Liver (tissue), 9 donors: ENCODE results near the gene GRIK2. TPM values are rescaled to one million over a fixed set of nuclear protein-coding genes. Genes with fewer than 3 reads are reported as not detected.

Experiments
- DNase-seq: peaks from one replicate; pipeline ENCODE4 v3.0.0-alpha.2; 2017; ENCODE audit warnings: low spot score
- H3K27ac ChIP-seq, 2 donors: one replicate each; pipeline ENCODE4 v1.7.0; 2013; ENCODE audit warnings: inconsistent platforms in 2 of 2, low read length in 2 of 2, control low read depth in 1 of 2, low read depth in 1 of 2, mild to moderate bottlenecking in 1 of 2
- H3K27me3 ChIP-seq, 4 donors: one replicate each; pipeline versions ENCODE4 v1.6.1 to v1.7.0; 2013; ENCODE audit warnings: low read length in 3 of 4, inconsistent platforms in 1 of 4, mild to moderate bottlenecking in 1 of 4, moderate library complexity in 1 of 4; ENCODE audit not compliant: control insufficient read depth in 4 of 4, insufficient read depth in 4 of 4
- H3K36me3 ChIP-seq, 4 donors: one replicate each; pipeline versions ENCODE4 v1.6.1 to v1.7.0; 2013; ENCODE audit warnings: low read length in 3 of 4, mild to moderate bottlenecking in 3 of 4, low read depth in 1 of 4, moderate library complexity in 1 of 4; ENCODE audit not compliant: control insufficient read depth in 4 of 4, insufficient read depth in 3 of 4
- H3K4me1 ChIP-seq, 4 donors: one replicate each; pipeline versions ENCODE4 v1.6.1 to v1.7.0; 2013; ENCODE audit warnings: low read length in 3 of 4, mild to moderate bottlenecking in 3 of 4, moderate library complexity in 1 of 4; ENCODE audit not compliant: control insufficient read depth in 4 of 4, insufficient read depth in 4 of 4
- H3K4me3 ChIP-seq, 3 donors: one replicate each; pipeline versions ENCODE4 v1.6.1 to v1.7.0; 2013; ENCODE audit warnings: low read length in 3 of 3, control low read depth in 1 of 3, low read depth in 1 of 3, mild to moderate bottlenecking in 1 of 3
- H3K9ac ChIP-seq, 2 donors: one replicate each; pipeline ENCODE4 v1.7.0; 2013; ENCODE audit warnings: low read length in 2 of 2, mild to moderate bottlenecking in 2 of 2, moderate library complexity in 2 of 2, control low read depth in 1 of 2, low read depth in 1 of 2
- H3K9me3 ChIP-seq, 4 donors: one replicate each; pipeline versions ENCODE4 v1.6.1 to v1.7.0; 2013; ENCODE audit warnings: low read length in 3 of 4; ENCODE audit not compliant: control insufficient read depth in 4 of 4
- EGR1 ChIP-seq, 2 donors: IDR thresholded peaks; 2 replicates each; pipeline ENCODE4 v1.6.1; 2016 to 2018; ENCODE audit warnings: antibody characterized with exemption in 2 of 2, low read depth in 2 of 2
- FOXA1 ChIP-seq: IDR thresholded peaks from 2 replicates; pipeline ENCODE4 v1.6.1; 2016; ENCODE audit warnings: antibody characterized with exemption
- FOXA2 ChIP-seq: IDR thresholded peaks from 2 replicates; pipeline ENCODE4 v1.6.1; 2016; ENCODE audit warnings: antibody characterized with exemption
- GABPA ChIP-seq, 2 donors: IDR thresholded peaks in 1 of 2; conservative IDR thresholded peaks in 1 of 2; 2 replicates each; pipeline ENCODE4 v1.6.1; 2016; ENCODE audit warnings: antibody characterized with exemption in 2 of 2, mild to moderate bottlenecking in 1 of 2, moderate library complexity in 1 of 2
- HNF4A ChIP-seq, 2 donors: conservative IDR thresholded peaks; 2 replicates each; pipeline ENCODE4 v1.6.1; 2016; ENCODE audit warnings: antibody characterized with exemption in 2 of 2, mild to moderate bottlenecking in 2 of 2
- HNF4G ChIP-seq: IDR thresholded peaks from 2 replicates; pipeline ENCODE4 v1.6.1; 2016; ENCODE audit warnings: antibody characterized with exemption
- JUND ChIP-seq, 2 donors: IDR thresholded peaks; 2 replicates each; pipeline ENCODE4 v1.6.1; 2016; ENCODE audit warnings: antibody characterized with exemption in 2 of 2
- NR2F2 ChIP-seq: IDR thresholded peaks from 2 replicates; pipeline ENCODE4 v1.6.1; 2016; ENCODE audit warnings: antibody characterized with exemption
- RAD21 ChIP-seq, 2 donors: IDR thresholded peaks; 2 replicates each; pipeline ENCODE4 v1.6.1; 2016; ENCODE audit warnings: antibody characterized with exemption in 2 of 2, mild to moderate bottlenecking in 2 of 2
- RXRA ChIP-seq, 2 donors: IDR thresholded peaks; 2 replicates each; pipeline ENCODE4 v1.6.1; 2017 to 2018; ENCODE audit warnings: antibody characterized with exemption in 2 of 2, mild to moderate bottlenecking in 1 of 2
- SP1 ChIP-seq: IDR thresholded peaks from 2 replicates; pipeline ENCODE4 v1.6.1; 2018; ENCODE audit warnings: antibody characterized with exemption, mild to moderate bottlenecking
- TAF1 ChIP-seq: conservative IDR thresholded peaks from 2 replicates; pipeline ENCODE4 v1.6.1; 2016; ENCODE audit warnings: antibody characterized with exemption, mild to moderate bottlenecking
- YY1 ChIP-seq: IDR thresholded peaks from 2 replicates; pipeline ENCODE4 v1.6.1; 2016; ENCODE audit warnings: antibody characterized with exemption, mild to moderate bottlenecking
- WGBS: extraction: QIAGEN DNeasy Blood & Tissue Kit; methylation state at CpG from one replicate; pipeline ENCODE4 v1.1.7; 2013; 5-methylcytosine and 5-hydroxymethylcytosine counted together
- polyA plus RNA-seq, 2 donors: library from polyadenylated mRNA; stranded (reverse) in 1 of 2; unstranded in 1 of 2; fragments of 200-250 nt in 1 of 2; fragments of >200 nt in 1 of 2; fragmentation: Nextera tagmentation in 1 of 2; extraction: Ambion mirVana in 1 of 2; gene quantifications; one replicate each; pipeline versions ENCODE4 v1.2.1 to v1.2.3, GENCODE V29; 2013 to 2015
- total RNA-seq, 2 donors: library from RNA; depleted of rRNA; stranded (reverse); fragments of >200 nt; gene quantifications; one replicate each; pipeline ENCODE4 v1.2.3, GENCODE V29; 2014
- TF ChIP-seq, protein P1 (sequence below): IDR thresholded peaks from 2 replicates; pipeline ENCODE4 v1.6.1; 2016; ENCODE audit warnings: antibody characterized with exemption
- TF ChIP-seq, protein P2 (sequence below): IDR thresholded peaks from 2 replicates; pipeline ENCODE4 v1.6.1; 2016; ENCODE audit warnings: antibody characterized with exemption
- TF ChIP-seq, protein P3 (sequence below): fragments of 150-350 bp; IDR thresholded peaks from 2 replicates; pipeline ENCODE4 v1.5.1; 2017; ENCODE audit warnings: improper control_type of control experiment, low read depth, low read length; ENCODE audit not compliant: missing input control
- TF ChIP-seq, protein P4 (sequence below): IDR thresholded peaks from 2 replicates; pipeline ENCODE4 v1.6.1; 2016; ENCODE audit warnings: antibody characterized with exemption
- TF ChIP-seq, protein P5 (sequence below): IDR thresholded peaks from 2 replicates; pipeline ENCODE4 v1.6.1; 2016; ENCODE audit warnings: antibody characterized with exemption, mild to moderate bottlenecking
- donor health status: healthy.
- donor health status: healthy.
- donor health status: healthy.
- donor health status: healthy.
- donor health status: healthy.

Gene GRIK2
- total and polyA plus RNA-seq, 4 donors, result 0.02 to 0.17 (median 0.05) TPM

DNA sequence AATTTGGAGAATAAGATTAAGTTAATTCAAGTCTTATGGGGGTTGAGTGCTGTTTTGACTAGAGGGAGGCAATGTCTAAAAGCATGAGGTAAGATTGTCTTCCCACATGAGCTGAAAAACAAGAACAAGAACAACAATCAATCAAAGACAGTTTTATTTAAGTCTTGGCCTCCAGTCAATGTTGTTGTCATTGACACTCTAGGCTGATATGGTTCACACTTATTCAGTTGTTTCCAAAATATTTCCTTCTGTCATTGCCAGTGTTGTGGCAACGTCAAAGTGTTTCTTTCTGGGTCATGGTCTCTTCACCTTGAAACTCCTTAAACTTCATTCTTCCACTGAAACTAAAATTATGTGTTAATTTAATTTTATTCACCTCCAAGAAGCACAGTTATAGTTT is 72.4 kb downstream of the GRIK2 start:
- WGBS, result 58% methylated on average over 1 of the region's 1 CpG

DNA sequence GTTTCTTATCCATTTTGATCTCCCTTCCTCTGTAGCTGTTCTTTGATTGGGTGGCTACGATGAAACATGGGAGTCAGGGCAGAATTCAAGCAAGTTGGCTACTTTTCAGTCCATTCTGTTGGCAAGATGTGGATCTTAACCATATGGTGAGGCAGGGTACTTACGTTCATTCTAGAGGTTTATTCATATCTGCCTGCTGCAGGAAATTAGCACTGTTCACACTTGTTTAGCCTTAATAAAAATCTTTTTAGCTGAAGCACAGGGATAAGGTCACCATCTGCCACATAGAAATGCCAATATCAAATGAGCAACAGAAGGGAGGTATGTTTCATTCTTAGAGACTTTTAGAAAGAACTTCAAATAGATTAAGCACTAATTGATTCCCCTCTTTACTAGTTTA is 83.9 kb downstream of the GRIK2 start:
- H3K27ac ChIP-seq, result no peak overlapping the region
- H3K9ac ChIP-seq, result no peak overlapping the region
- no peaks in the 10 kb centered on the region for H3K4me1 ChIP-seq
- no peak for DNase-seq
- no peaks in the 10 kb centered on the region for H3K36me3 ChIP-seq
- WGBS, result 76% methylated on average over 2 of the region's 2 CpGs
- no peak overlapping the region for H3K4me3 ChIP-seq
- H3K9me3 ChIP-seq, result no peaks in the 10 kb centered on the region
- TF ChIP-seq, protein P1, sequence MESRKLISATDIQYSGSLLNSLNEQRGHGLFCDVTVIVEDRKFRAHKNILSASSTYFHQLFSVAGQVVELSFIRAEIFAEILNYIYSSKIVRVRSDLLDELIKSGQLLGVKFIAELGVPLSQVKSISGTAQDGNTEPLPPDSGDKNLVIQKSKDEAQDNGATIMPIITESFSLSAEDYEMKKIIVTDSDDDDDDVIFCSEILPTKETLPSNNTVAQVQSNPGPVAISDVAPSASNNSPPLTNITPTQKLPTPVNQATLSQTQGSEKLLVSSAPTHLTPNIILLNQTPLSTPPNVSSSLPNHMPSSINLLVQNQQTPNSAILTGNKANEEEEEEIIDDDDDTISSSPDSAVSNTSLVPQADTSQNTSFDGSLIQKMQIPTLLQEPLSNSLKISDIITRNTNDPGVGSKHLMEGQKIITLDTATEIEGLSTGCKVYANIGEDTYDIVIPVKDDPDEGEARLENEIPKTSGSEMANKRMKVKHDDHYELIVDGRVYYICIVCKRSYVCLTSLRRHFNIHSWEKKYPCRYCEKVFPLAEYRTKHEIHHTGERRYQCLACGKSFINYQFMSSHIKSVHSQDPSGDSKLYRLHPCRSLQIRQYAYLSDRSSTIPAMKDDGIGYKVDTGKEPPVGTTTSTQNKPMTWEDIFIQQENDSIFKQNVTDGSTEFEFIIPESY, result no peak
- TF ChIP-seq, protein P2, sequence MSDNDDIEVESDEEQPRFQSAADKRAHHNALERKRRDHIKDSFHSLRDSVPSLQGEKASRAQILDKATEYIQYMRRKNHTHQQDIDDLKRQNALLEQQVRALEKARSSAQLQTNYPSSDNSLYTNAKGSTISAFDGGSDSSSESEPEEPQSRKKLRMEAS, result no peak
- TF ChIP-seq, protein P3, sequence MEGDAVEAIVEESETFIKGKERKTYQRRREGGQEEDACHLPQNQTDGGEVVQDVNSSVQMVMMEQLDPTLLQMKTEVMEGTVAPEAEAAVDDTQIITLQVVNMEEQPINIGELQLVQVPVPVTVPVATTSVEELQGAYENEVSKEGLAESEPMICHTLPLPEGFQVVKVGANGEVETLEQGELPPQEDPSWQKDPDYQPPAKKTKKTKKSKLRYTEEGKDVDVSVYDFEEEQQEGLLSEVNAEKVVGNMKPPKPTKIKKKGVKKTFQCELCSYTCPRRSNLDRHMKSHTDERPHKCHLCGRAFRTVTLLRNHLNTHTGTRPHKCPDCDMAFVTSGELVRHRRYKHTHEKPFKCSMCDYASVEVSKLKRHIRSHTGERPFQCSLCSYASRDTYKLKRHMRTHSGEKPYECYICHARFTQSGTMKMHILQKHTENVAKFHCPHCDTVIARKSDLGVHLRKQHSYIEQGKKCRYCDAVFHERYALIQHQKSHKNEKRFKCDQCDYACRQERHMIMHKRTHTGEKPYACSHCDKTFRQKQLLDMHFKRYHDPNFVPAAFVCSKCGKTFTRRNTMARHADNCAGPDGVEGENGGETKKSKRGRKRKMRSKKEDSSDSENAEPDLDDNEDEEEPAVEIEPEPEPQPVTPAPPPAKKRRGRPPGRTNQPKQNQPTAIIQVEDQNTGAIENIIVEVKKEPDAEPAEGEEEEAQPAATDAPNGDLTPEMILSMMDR, result no peak
- TF ChIP-seq NR2F2, result no peak
- TF ChIP-seq SP1, result no peak
- no peak for TF ChIP-seq RXRA (IDR thresholded peaks at IDR 0.05)
- TF ChIP-seq RAD21 (IDR thresholded peaks at IDR 0.05), result no peak
- TF ChIP-seq FOXA2, result no peak
- no peak for TF ChIP-seq EGR1 (IDR thresholded peaks at IDR 0.05; ENCODE audit: low read depth in 2 of 2)
- no peak for TF ChIP-seq GABPA (IDR thresholded peaks at IDR 0.05 in 1 of 2, conservative IDR thresholded peaks at IDR 0.05 in 1 of 2)
- no peak for TF ChIP-seq JUND (IDR thresholded peaks at IDR 0.05)
- TF ChIP-seq YY1, result no peak
- TF ChIP-seq, protein P4, sequence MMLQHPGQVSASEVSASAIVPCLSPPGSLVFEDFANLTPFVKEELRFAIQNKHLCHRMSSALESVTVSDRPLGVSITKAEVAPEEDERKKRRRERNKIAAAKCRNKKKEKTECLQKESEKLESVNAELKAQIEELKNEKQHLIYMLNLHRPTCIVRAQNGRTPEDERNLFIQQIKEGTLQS, result no peak
- no peak for TF ChIP-seq TAF1
- TF ChIP-seq FOXA1, result no peak
- TF ChIP-seq, protein P5, sequence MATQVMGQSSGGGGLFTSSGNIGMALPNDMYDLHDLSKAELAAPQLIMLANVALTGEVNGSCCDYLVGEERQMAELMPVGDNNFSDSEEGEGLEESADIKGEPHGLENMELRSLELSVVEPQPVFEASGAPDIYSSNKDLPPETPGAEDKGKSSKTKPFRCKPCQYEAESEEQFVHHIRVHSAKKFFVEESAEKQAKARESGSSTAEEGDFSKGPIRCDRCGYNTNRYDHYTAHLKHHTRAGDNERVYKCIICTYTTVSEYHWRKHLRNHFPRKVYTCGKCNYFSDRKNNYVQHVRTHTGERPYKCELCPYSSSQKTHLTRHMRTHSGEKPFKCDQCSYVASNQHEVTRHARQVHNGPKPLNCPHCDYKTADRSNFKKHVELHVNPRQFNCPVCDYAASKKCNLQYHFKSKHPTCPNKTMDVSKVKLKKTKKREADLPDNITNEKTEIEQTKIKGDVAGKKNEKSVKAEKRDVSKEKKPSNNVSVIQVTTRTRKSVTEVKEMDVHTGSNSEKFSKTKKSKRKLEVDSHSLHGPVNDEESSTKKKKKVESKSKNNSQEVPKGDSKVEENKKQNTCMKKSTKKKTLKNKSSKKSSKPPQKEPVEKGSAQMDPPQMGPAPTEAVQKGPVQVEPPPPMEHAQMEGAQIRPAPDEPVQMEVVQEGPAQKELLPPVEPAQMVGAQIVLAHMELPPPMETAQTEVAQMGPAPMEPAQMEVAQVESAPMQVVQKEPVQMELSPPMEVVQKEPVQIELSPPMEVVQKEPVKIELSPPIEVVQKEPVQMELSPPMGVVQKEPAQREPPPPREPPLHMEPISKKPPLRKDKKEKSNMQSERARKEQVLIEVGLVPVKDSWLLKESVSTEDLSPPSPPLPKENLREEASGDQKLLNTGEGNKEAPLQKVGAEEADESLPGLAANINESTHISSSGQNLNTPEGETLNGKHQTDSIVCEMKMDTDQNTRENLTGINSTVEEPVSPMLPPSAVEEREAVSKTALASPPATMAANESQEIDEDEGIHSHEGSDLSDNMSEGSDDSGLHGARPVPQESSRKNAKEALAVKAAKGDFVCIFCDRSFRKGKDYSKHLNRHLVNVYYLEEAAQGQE, result no peak
- no peak for TF ChIP-seq HNF4G
- TF ChIP-seq HNF4A (conservative IDR thresholded peaks at IDR 0.05), result no peak
- H3K27me3 ChIP-seq, result no peaks in the 10 kb centered on the region

More for the DNA sequence above, 72.4 kb downstream of the GRIK2 start:
- no peaks in the 10 kb centered on the region for H3K36me3 ChIP-seq
- TF ChIP-seq HNF4A (conservative IDR thresholded peaks at IDR 0.05) (no peak), TAF1 (no peak)
- no peaks in the 10 kb centered on the region for H3K27me3 ChIP-seq
- H3K4me3 ChIP-seq, result no peak overlapping the region
- H3K9ac ChIP-seq, result no peak overlapping the region
- no peaks in the 10 kb centered on the region for H3K9me3 ChIP-seq
- H3K27ac ChIP-seq, result no peak overlapping the region
- no peak for DNase-seq
- no peaks in the 10 kb centered on the region for H3K4me1 ChIP-seq
